ENCODE data around the gene TKFC. TPM values are rescaled to one million over a fixed set of nuclear protein-coding genes. Genes with fewer than 3 reads are reported as not detected.

TKFC gene
- polyA plus RNA-seq, 1 of the 3 experiments (the other 2 are of a cell fraction), result 72.0 TPM

DNA sequence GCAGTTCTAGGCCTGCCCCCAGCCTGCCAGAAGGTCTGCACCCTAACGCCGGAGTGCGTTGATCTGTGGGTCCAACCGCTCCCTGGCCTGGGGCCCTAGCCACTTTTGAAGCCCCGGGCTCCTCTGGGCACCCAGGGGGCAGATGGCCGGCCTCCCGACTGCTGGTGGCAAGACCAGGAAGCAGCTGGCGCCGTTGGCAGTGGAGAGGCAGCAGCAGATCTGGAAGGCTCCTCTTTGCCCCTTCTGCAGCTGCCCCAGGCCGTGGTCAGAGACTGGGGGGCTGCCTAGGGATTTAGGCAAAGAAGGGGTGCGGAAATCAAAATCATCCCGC, 37.5 kb upstream of the TKFC start (continued):
- no peak for TF ChIP-seq FOXJ3 (CRISPR knock-in tag; IDR thresholded peaks at IDR 0.05)
- TF ChIP-seq USF1 (IDR thresholded peaks at IDR 0.05; ENCODE audit: borderline replicate concordance, low read depth), result no peak
- no peak for TF ChIP-seq NRF1 (IDR thresholded peaks at IDR 0.05; ENCODE audit: low read depth, low read length)

GRCh38 chr11:61297341-61297740, 35.7 kb upstream of the TKFC start:
- CTCF ChIA-PET, result interaction anchor here (0.7 to 1.7 kb wide), 2 partner anchors 9 to 88 kb away, joined by 3 to 6 read pairs; no protein-coding TSS in a partner anchor

DNA sequence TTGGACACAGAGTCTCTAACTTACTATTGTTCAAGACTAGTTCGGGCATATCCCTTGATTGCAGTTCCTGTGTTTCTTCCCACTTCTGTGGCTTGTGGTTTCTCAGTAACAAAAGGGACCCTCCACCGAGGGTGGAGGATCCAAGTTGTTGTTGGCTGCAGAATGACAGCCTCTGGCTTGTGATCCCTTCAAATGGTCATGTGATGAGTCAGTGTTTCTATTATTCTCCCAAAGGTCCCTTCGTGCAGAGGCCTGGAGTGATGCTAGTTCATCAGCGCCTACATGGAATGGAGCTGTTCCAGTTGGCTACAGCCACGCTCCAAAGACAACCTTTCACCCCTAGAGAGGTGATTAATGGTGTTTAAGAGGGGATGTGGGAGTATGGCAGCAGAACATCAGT, 35.3 kb upstream of the TKFC start:
- CTCF ChIA-PET, result interaction anchor here (0.6 to 0.7 kb wide), 2 partner anchors 10 to 22 kb away, joined by 3 read pairs; no protein-coding TSS in a partner anchor
- H3F3A ChIP-seq (replicated peaks; ENCODE audit: insufficient read depth), result peaks cover 17% of the 10 kb centered on the region
- POLR2A ChIA-PET, result interaction anchor here (1.0 to 1.6 kb wide), 2 partner anchors 20 to 132 kb away, joined by 3 to 6 read pairs; partner anchors contain the start of genes CPSF7 and SDHAF2
- no peaks in the 10 kb centered on the region for H3K79me2 ChIP-seq (ENCODE audit: insufficient read depth)
- no peak for DNase-seq
- peaks cover 16 to 23% of the 10 kb centered on the region in 2 experiments; a peak in 2 of 4 replicates for H3K4me1 ChIP-seq (ENCODE audit: control insufficient read depth in 1 of 2, insufficient read depth in 2 of 2, low read depth in 1 of 2, low read length in 1 of 2)
- H3K4me3 ChIP-seq (ENCODE audit: low read depth in 2 of 2, low read length in 1 of 2), result no peak overlapping the region
- TF ChIP-seq FOSL2 (IDR thresholded peaks at IDR 0.05; ENCODE audit: borderline replicate concordance, low read depth) (peak; percentile 58; the same call in 1 of the 2 replicates), NRF1 (IDR thresholded peaks at IDR 0.05; ENCODE audit: low read depth, low read length) (no peak), SIN3A (IDR thresholded peaks at IDR 0.05; ENCODE audit: borderline replicate concordance, low read depth, low read length) (no peak), CHD2 (IDR thresholded peaks at IDR 0.05; ENCODE audit: low read length, partially characterized antibody) (no peak), EP300 (IDR thresholded peaks at IDR 0.05; ENCODE audit: borderline replicate concordance in 1 of 2, low read depth in 1 of 2, low read length in 1 of 2) (no peak), FOXM1 (IDR thresholded peaks at IDR 0.05; ENCODE audit: low read depth) (no peak), MXI1 (IDR thresholded peaks at IDR 0.05; ENCODE audit: low read depth, low read length) (no peak), EZH2phosphoT487 (IDR thresholded peaks at IDR 0.05; ENCODE audit: borderline replicate concordance, low read depth) (no peak), RXRA (IDR thresholded peaks at IDR 0.05; ENCODE audit: borderline replicate concordance, low read depth) (no peak), USF1 (IDR thresholded peaks at IDR 0.05; ENCODE audit: borderline replicate concordance, low read depth) (peak; percentile 55; the same call in 1 of the 2 replicates), ELF1 (IDR thresholded peaks at IDR 0.05) (no peak), GABPA (IDR thresholded peaks at IDR 0.05; ENCODE audit: low read depth) (no peak), FOXJ3 (CRISPR knock-in tag; IDR thresholded peaks at IDR 0.05) (no peak), POLR2AphosphoS5 (IDR thresholded peaks at IDR 0.05; ENCODE audit: low read depth, low read length) (no peak), RFX5 (IDR thresholded peaks at IDR 0.05; ENCODE audit: low read length) (no peak), PBX3 (IDR thresholded peaks at IDR 0.05) (peak; percentile 48; the same call in 1 of the 2 replicates), JUND (IDR thresholded peaks at IDR 0.05) (peak; percentile 15), MAX (IDR thresholded peaks at IDR 0.05; ENCODE audit: low read depth) (0 out of 2 replicates have a peak, but pooled peaks have one; percentile 34), NFIC (IDR thresholded peaks at IDR 0.05; ENCODE audit: borderline replicate concordance) (peak; percentile 41; the same call in 1 of the 2 replicates)
- TF ChIP-seq, protein P1, sequence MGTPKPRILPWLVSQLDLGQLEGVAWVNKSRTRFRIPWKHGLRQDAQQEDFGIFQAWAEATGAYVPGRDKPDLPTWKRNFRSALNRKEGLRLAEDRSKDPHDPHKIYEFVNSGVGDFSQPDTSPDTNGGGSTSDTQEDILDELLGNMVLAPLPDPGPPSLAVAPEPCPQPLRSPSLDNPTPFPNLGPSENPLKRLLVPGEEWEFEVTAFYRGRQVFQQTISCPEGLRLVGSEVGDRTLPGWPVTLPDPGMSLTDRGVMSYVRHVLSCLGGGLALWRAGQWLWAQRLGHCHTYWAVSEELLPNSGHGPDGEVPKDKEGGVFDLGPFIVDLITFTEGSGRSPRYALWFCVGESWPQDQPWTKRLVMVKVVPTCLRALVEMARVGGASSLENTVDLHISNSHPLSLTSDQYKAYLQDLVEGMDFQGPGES (IDR thresholded peaks at IDR 0.05; ENCODE audit: low read depth, low read length), result no peak
- peaks cover 13 to 49% of the 10 kb centered on the region in 2 experiments for H3K36me3 ChIP-seq (replicated peaks in 1 of 2; ENCODE audit: control insufficient read depth in 1 of 2, insufficient read depth in 2 of 2, low read length in 1 of 2)
- H3K27me3 ChIP-seq (ENCODE audit: insufficient read depth), result no peaks in the 10 kb centered on the region
- 70% methylated on average over 5 of the region's 5 CpGs for WGBS (ENCODE audit: low lambda C conversion rate)
- H3K27ac ChIP-seq (ENCODE audit: low read depth in 2 of 2, low read length in 1 of 2), result peak overlapping the region; percentile 34 to 75
- H3K9me3 ChIP-seq, result no peaks in the 10 kb centered on the region
- H4K20me1 ChIP-seq (ENCODE audit: insufficient read depth), result 0 out of 2 replicates have a peak, but pooled peaks cover 6% of the 10 kb centered on the region
- H3K9me2 ChIP-seq, result no peaks in the 10 kb centered on the region
- no peak overlapping the region for H2AFZ ChIP-seq (ENCODE audit: low read depth)
- H3K4me2 ChIP-seq, result peak overlapping the region; percentile 34
- H3K9ac ChIP-seq, result no peak overlapping the region

More at GRCh38 chr11:61297341-61297740, 35.7 kb upstream of the TKFC start:
- Histone ChIP-seq H3K79me2 (ENCODE audit: insufficient read depth) (no peaks in the 10 kb centered on the region), H3K4me1 (ENCODE audit: control insufficient read depth in 1 of 2, insufficient read depth in 2 of 2, low read depth in 1 of 2, low read length in 1 of 2) (peaks cover 16 to 23% of the 10 kb centered on the region in 2 experiments; a peak in 2 of 4 replicates), H3K27ac (ENCODE audit: low read depth in 2 of 2, low read length in 1 of 2) (peak overlapping the region; percentile 34 to 75), H2AFZ (ENCODE audit: low read depth) (no peak overlapping the region), H3K36me3 (replicated peaks in 1 of 2; ENCODE audit: control insufficient read depth in 1 of 2, insufficient read depth in 2 of 2, low read length in 1 of 2) (peaks cover 10 to 45% of the 10 kb centered on the region in 2 experiments), H3K9ac (no peak overlapping the region), H3K9me2 (no peaks in the 10 kb centered on the region), H3F3A (replicated peaks; ENCODE audit: insufficient read depth) (peaks cover 17% of the 10 kb centered on the region), H4K20me1 (ENCODE audit: insufficient read depth) (0 out of 2 replicates have a peak, but pooled peaks cover 6% of the 10 kb centered on the region), H3K9me3 (no peaks in the 10 kb centered on the region), H3K4me2 (peak overlapping the region; percentile 34), H3K4me3 (ENCODE audit: low read depth in 2 of 2, low read length in 1 of 2) (no peak overlapping the region), H3K27me3 (ENCODE audit: insufficient read depth) (no peaks in the 10 kb centered on the region)
- DNase-seq, result no peak
- no peak for TF ChIP-seq SMC3 (IDR thresholded peaks at IDR 0.05; ENCODE audit: low read depth, low read length)
- POLR2A ChIA-PET, result interaction anchor here (1.6 kb wide), 1 partner anchor 132 kb away, joined by 6 read pairs; the partner anchor contains the start of genes CPSF7 and SDHAF2
- 76% methylated on average over 1 of the region's 1 CpG for WGBS (ENCODE audit: low lambda C conversion rate)
